ENCODE data around the gene PTCH2. TPM values are rescaled to one million over a fixed set of nuclear protein-coding genes. Genes with fewer than 3 reads are reported as not detected.

Gene PTCH2
- total RNA-seq, 1 donor from 2014 or later: 0.51 TPM

GRCh38 chr1:44851308-44851707 lies 8.3 kb upstream of the PTCH2 start:
- Mint-ChIP-seq H3K36me3 (ENCODE audit: low read depth, unreplicated experiment) (peaks cover 4% of the 10 kb centered on the region), H3K9me3 (ENCODE audit: unreplicated experiment) (no peaks in the 10 kb centered on the region), H3K27ac (ENCODE audit: unreplicated experiment) (no peak overlapping the region), H3K27me3 (ENCODE audit: unreplicated experiment) (no peaks in the 10 kb centered on the region), H3K4me1 (ENCODE audit: unreplicated experiment) (peaks cover 6% of the 10 kb centered on the region), H3K4me3 (ENCODE audit: unreplicated experiment) (no peak overlapping the region)
- DNase-seq (ENCODE audit: low spot score): no peak
- TF ChIP-seq CTCF (IDR thresholded peaks at IDR 0.05; ENCODE audit: unreplicated experiment): no peak

GRCh38 chr1:44849575-44850132 lies 6.6 kb upstream of the PTCH2 start:
- Mint-ChIP-seq H3K9me3 (ENCODE audit: unreplicated experiment) (no peaks in the 10 kb centered on the region), H3K27me3 (ENCODE audit: unreplicated experiment) (no peaks in the 10 kb centered on the region), H3K4me3 (ENCODE audit: unreplicated experiment) (no peak overlapping the region), H3K36me3 (ENCODE audit: low read depth, unreplicated experiment) (no peaks in the 10 kb centered on the region), H3K4me1 (ENCODE audit: unreplicated experiment) (peaks cover 6% of the 10 kb centered on the region), H3K27ac (ENCODE audit: unreplicated experiment) (no peak overlapping the region)
- DNase-seq (ENCODE audit: low spot score): no peak
- no peak for TF ChIP-seq CTCF (IDR thresholded peaks at IDR 0.05; ENCODE audit: unreplicated experiment)

GRCh38 chr1:44848456-44849181 lies 5.6 kb upstream of the PTCH2 start:
- no peaks in the 10 kb centered on the region for H3K36me3 Mint-ChIP-seq (ENCODE audit: low read depth, unreplicated experiment)
- peaks cover 6% of the 10 kb centered on the region for H3K4me1 Mint-ChIP-seq (ENCODE audit: unreplicated experiment)
- no peak for TF ChIP-seq CTCF (IDR thresholded peaks at IDR 0.05; ENCODE audit: unreplicated experiment)
- DNase-seq (ENCODE audit: low spot score): no peak
- H3K27me3 Mint-ChIP-seq (ENCODE audit: unreplicated experiment): no peaks in the 10 kb centered on the region
- no peaks in the 10 kb centered on the region for H3K9me3 Mint-ChIP-seq (ENCODE audit: unreplicated experiment)
- H3K4me3 Mint-ChIP-seq (ENCODE audit: unreplicated experiment): no peak overlapping the region
- no peak overlapping the region for H3K27ac Mint-ChIP-seq (ENCODE audit: unreplicated experiment)

GRCh38 chr1:44847845-44848244 lies 4.8 kb upstream of the PTCH2 start:
- no peak overlapping the region for H3K4me3 Mint-ChIP-seq (ENCODE audit: unreplicated experiment)
- no peak for DNase-seq (ENCODE audit: low spot score)
- H3K27ac Mint-ChIP-seq (ENCODE audit: unreplicated experiment): no peak overlapping the region
- TF ChIP-seq CTCF (IDR thresholded peaks at IDR 0.05; ENCODE audit: unreplicated experiment): no peak
- H3K9me3 Mint-ChIP-seq (ENCODE audit: unreplicated experiment): no peaks in the 10 kb centered on the region
- peaks cover 6% of the 10 kb centered on the region for H3K4me1 Mint-ChIP-seq (ENCODE audit: unreplicated experiment)
- no peaks in the 10 kb centered on the region for H3K27me3 Mint-ChIP-seq (ENCODE audit: unreplicated experiment)
- H3K36me3 Mint-ChIP-seq (ENCODE audit: low read depth, unreplicated experiment): no peaks in the 10 kb centered on the region

GRCh38 chr1:44846985-44847384 lies 3.9 kb upstream of the PTCH2 start:
- H3K4me1 Mint-ChIP-seq (ENCODE audit: unreplicated experiment): peaks cover 10% of the 10 kb centered on the region
- no peaks in the 10 kb centered on the region for H3K27me3 Mint-ChIP-seq (ENCODE audit: unreplicated experiment)
- H3K27ac Mint-ChIP-seq (ENCODE audit: unreplicated experiment): no peak overlapping the region
- no peak for TF ChIP-seq CTCF (IDR thresholded peaks at IDR 0.05; ENCODE audit: unreplicated experiment)
- DNase-seq (ENCODE audit: low spot score): no peak
- H3K36me3 Mint-ChIP-seq (ENCODE audit: low read depth, unreplicated experiment): no peaks in the 10 kb centered on the region
- no peaks in the 10 kb centered on the region for H3K9me3 Mint-ChIP-seq (ENCODE audit: unreplicated experiment)
- H3K4me3 Mint-ChIP-seq (ENCODE audit: unreplicated experiment): no peak overlapping the region

All from endothelial cell (in vitro differentiated cells).